ENCODE data around the gene IQCF5.
"Not testable (repeated sequence)": the region's sequence is repeated elsewhere in the genome, so short reads cannot be mapped to it uniquely, and the experiment has no call there.

- TF ChIP-seq CTCF, POLR2A, EP300 (IDR thresholded peaks at IDR 0.05): not testable (repeated sequence)
Measured at GRCh38 chr3:51900043-51900442, 24.6 kb upstream of the IQCF5 start.
